ENCODE data around the gene UBE4B. TPM values are rescaled to one million over a fixed set of nuclear protein-coding genes. Genes with fewer than 3 reads are reported as not detected.

Gene UBE4B
- total and polyA plus RNA-seq, 2 of the 13 experiments (the other 11 are each of a cell fraction or from before 2014, with no cell fraction given) = 15.2 to 24.8 TPM

GRCh38 chr1:10171105-10171767 is 138.5 kb downstream of the UBE4B start (continued):
- TF ChIP-seq HDAC6 (IDR thresholded peaks at IDR 0.05; ENCODE audit: low read depth, low read length) = no peak
- TF ChIP-seq MED8 (CRISPR knock-in tag; IDR thresholded peaks at IDR 0.05; ENCODE audit: insufficient replicate concordance) = peak; percentile 20
- TF ChIP-seq SMC3 (IDR thresholded peaks at IDR 0.05; ENCODE audit: low read length) = no peak
- TF ChIP-seq SKI (IDR thresholded peaks at IDR 0.05; ENCODE audit: partially characterized antibody) = peak; percentile 62
- TF ChIP-seq FOSL2 (CRISPR knock-in tag; IDR thresholded peaks at IDR 0.05) = no peak
- TF ChIP-seq PHF20 (CRISPR knock-in tag; IDR thresholded peaks at IDR 0.05) = peak; percentile 46
- peak; percentile 67 for TF ChIP-seq NFYB (CRISPR knock-in tag; IDR thresholded peaks at IDR 0.05)
- no peak for TF ChIP-seq MZF1 (CRISPR knock-in tag; IDR thresholded peaks at IDR 0.05; ENCODE audit: borderline replicate concordance)
- TF ChIP-seq, protein P1, sequence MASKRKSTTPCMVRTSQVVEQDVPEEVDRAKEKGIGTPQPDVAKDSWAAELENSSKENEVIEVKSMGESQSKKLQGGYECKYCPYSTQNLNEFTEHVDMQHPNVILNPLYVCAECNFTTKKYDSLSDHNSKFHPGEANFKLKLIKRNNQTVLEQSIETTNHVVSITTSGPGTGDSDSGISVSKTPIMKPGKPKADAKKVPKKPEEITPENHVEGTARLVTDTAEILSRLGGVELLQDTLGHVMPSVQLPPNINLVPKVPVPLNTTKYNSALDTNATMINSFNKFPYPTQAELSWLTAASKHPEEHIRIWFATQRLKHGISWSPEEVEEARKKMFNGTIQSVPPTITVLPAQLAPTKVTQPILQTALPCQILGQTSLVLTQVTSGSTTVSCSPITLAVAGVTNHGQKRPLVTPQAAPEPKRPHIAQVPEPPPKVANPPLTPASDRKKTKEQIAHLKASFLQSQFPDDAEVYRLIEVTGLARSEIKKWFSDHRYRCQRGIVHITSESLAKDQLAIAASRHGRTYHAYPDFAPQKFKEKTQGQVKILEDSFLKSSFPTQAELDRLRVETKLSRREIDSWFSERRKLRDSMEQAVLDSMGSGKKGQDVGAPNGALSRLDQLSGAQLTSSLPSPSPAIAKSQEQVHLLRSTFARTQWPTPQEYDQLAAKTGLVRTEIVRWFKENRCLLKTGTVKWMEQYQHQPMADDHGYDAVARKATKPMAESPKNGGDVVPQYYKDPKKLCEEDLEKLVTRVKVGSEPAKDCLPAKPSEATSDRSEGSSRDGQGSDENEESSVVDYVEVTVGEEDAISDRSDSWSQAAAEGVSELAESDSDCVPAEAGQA (IDR thresholded peaks at IDR 0.05; ENCODE audit: low read depth) = 0 out of 2 replicates have a peak, but pooled peaks have one; percentile 21
- TF ChIP-seq, protein P1 (CRISPR knock-in tag; IDR thresholded peaks at IDR 0.05; ENCODE audit: borderline replicate concordance) = no peak; the same call in 1 of the 2 replicates
- peak; percentile 68 for TF ChIP-seq ZGPAT (CRISPR knock-in tag; IDR thresholded peaks at IDR 0.05)
- peak; percentile 72; the same call in 1 of the 2 replicates for TF ChIP-seq ZNF607 (CRISPR knock-in tag; IDR thresholded peaks at IDR 0.05; ENCODE audit: borderline replicate concordance)
- peak; percentile 77; the same call in 1 of the 2 replicates for TF ChIP-seq ZNF292 (CRISPR knock-in tag; IDR thresholded peaks at IDR 0.05; ENCODE audit: borderline replicate concordance, low read depth)
- TF ChIP-seq BCL6 (CRISPR knock-in tag; IDR thresholded peaks at IDR 0.05) = peak; percentile 74
- TF ChIP-seq IRF1 (CRISPR knock-in tag; IDR thresholded peaks at IDR 0.05; ENCODE audit: low read depth) = no peak
- no peak for TF ChIP-seq ATF7 (IDR thresholded peaks at IDR 0.05)
- TF ChIP-seq ATF7 (CRISPR knock-in tag; IDR thresholded peaks at IDR 0.05) = peak; percentile 54; the same call in 1 of the 2 replicates

Data from HepG2 (cell line).